Stomach (tissue), 9 donors: ENCODE results near the gene KLHL2. TPM values are rescaled to one million over a fixed set of nuclear protein-coding genes. Genes with fewer than 3 reads are reported as not detected.

ENCODE experiments used
- DNase-seq, 2 donors: peaks; one replicate each; pipeline versions ENCODE4 v3.0.0 to v3.0.0-alpha.2; 2013 to 2019
- H3K27ac ChIP-seq, 5 donors: fragments of 200-600 bp in 4 of 5; sonication (generic) in 4 of 5; one replicate each; pipeline ENCODE4 v1.5.1; 2013 to 2019; ENCODE audit warnings: mild to moderate bottlenecking in 1 of 5, moderate library complexity in 1 of 5
- H3K27me3 ChIP-seq, 3 donors: fragments of 200-600 bp; sonication (generic); one replicate each; pipeline ENCODE4 v1.5.1; 2017 to 2019; ENCODE audit warnings: mixed run types in 1 of 3
- H3K36me3 ChIP-seq, 4 donors: fragments of 200-600 bp; sonication (generic); 1 replicate in 3 of 4; 2 replicates in 1 of 4; pipeline ENCODE4 v1.5.1; 2016 to 2019
- H3K4me1 ChIP-seq, 4 donors: fragments of 200-600 bp; sonication (generic); one replicate each; pipeline ENCODE4 v1.5.1; 2016 to 2019
- H3K4me3 ChIP-seq, 4 donors: fragments of 200-600 bp; sonication (generic) in 3 of 4; one replicate each; pipeline ENCODE4 v1.5.1; 2016 to 2019; ENCODE audit warnings: mild to moderate bottlenecking in 1 of 4
- H3K9me3 ChIP-seq, 4 donors: fragments of 200-600 bp; sonication (generic); one replicate each; pipeline ENCODE4 v1.5.1; 2016 to 2019
- EP300 ChIP-seq: sonication (generic); formaldehyde crosslinking; IDR thresholded peaks from one replicate; pipeline ENCODE4 v1.6.1; 2017; ENCODE audit warnings: antibody characterized with exemption
- POLR2A ChIP-seq, 4 donors: fragments of 450-650 bp; IDR thresholded peaks; one replicate each; pipeline ENCODE4 v1.6.1; 2016; ENCODE audit warnings: antibody characterized with exemption in 4 of 4, control low read depth in 2 of 4, mild to moderate bottlenecking in 1 of 4, moderate library complexity in 1 of 4
- POLR2AphosphoS5 ChIP-seq, 3 donors: sonication (generic); formaldehyde crosslinking; IDR thresholded peaks; one replicate each; pipeline ENCODE4 v1.6.1; 2016; ENCODE audit warnings: antibody characterized with exemption in 3 of 3
- WGBS, 5 donors: extraction: QIAGEN DNeasy Blood & Tissue Kit in 3 of 5; methylation state at CpG; one replicate each; pipeline versions ENCODE4 v1.1.5 to v1.1.7; 2013 to 2018; 5-methylcytosine and 5-hydroxymethylcytosine counted together
- intact Hi-C: fragments of 100-400 bp; cut with DNase I; formaldehyde crosslinking; loops from one replicate; pipeline ENCODE4 v1.15.1; 2023; ENCODE audit warnings: low total_unique reads
- polyA plus RNA-seq, 3 donors: library from polyadenylated mRNA; stranded (reverse); fragments of 200-250 nt; gene quantifications; one replicate each; pipeline ENCODE4 v1.2.3, GENCODE V29; 2013
- total RNA-seq, 5 donors: library from RNA; depleted of rRNA; stranded (reverse); fragments of >200 nt; gene quantifications; one replicate each; pipeline versions ENCODE4 v1.1.0 to v1.2.3, GENCODE V29; 2014 to 2016
- TF ChIP-seq, protein P1 (sequence below), 7 experiments: fragments of 450-650 bp in 4 of 7; fragments of 200-600 bp in 3 of 7; sonication (generic) in 3 of 7; IDR thresholded peaks; one replicate each; pipeline ENCODE4 v1.5.1; 2016 to 2019; ENCODE audit warnings: antibody characterized with exemption in 7 of 7, control low read depth in 2 of 7, mild to moderate bottlenecking in 1 of 7
- donor health status: healthy with polysubstance abuse.
- donor health status: Bipolar disorder and iron deficiency.
- donor health status: healthy.

Gene KLHL2
- total and polyA plus RNA-seq, 8 donors = 11.1 to 34.3 (median 15.1) TPM

GRCh38 chr4:165293927-165294649 is 86.7 kb downstream of the KLHL2 start:
- Histone ChIP-seq H3K27me3 (no peaks in the 10 kb centered on the region), H3K4me3 (no peak overlapping the region), H3K27ac (no peak overlapping the region), H3K4me1 (peaks cover 0 to 19% (median 4%) of the 10 kb centered on the region in 4 donors), H3K9me3 (no peaks in the 10 kb centered on the region), H3K36me3 (peaks cover 8 to 22% (median 21%) of the 10 kb centered on the region in 4 donors)
- intact Hi-C loops = no loop called here
- DNase-seq = peak in 1 of 2 donors; percentile 13
- no peak for TF ChIP-seq POLR2AphosphoS5 (IDR thresholded peaks at IDR 0.05)
- no peak for TF ChIP-seq POLR2A (IDR thresholded peaks at IDR 0.05)
- TF ChIP-seq, protein P1, sequence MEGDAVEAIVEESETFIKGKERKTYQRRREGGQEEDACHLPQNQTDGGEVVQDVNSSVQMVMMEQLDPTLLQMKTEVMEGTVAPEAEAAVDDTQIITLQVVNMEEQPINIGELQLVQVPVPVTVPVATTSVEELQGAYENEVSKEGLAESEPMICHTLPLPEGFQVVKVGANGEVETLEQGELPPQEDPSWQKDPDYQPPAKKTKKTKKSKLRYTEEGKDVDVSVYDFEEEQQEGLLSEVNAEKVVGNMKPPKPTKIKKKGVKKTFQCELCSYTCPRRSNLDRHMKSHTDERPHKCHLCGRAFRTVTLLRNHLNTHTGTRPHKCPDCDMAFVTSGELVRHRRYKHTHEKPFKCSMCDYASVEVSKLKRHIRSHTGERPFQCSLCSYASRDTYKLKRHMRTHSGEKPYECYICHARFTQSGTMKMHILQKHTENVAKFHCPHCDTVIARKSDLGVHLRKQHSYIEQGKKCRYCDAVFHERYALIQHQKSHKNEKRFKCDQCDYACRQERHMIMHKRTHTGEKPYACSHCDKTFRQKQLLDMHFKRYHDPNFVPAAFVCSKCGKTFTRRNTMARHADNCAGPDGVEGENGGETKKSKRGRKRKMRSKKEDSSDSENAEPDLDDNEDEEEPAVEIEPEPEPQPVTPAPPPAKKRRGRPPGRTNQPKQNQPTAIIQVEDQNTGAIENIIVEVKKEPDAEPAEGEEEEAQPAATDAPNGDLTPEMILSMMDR (IDR thresholded peaks at IDR 0.05) = no peak
- TF ChIP-seq EP300 = no peak
- WGBS, 5 donors = 67 to 82% (median 72%) methylated on average over 2 of the region's 2 CpGs

DNA sequence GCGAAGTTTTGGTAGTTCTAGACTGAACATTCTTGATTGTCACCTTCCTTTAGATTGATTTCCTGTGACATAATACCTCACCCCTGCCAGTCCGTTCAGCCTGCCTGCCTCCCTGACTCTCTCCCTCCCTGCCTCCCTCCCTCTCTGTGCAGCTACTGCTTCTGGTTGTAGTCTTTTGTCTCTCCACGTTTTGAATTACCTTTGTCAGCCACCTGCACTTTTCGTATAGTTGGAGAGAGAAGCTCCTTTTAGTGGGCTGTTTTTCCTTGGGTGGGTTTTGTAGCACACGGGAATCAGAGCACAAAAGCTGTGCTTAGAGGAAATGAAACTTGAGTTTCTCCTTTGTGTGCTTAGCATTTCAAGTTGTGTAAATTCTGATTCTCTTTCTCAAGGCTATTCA is 87.5 kb downstream of the KLHL2 start:
- Histone ChIP-seq H3K4me1 (peaks cover 0 to 19% (median 4%) of the 10 kb centered on the region in 4 donors), H3K9me3 (no peaks in the 10 kb centered on the region), H3K4me3 (no peak overlapping the region), H3K27me3 (no peaks in the 10 kb centered on the region), H3K27ac (no peak overlapping the region), H3K36me3 (peaks cover 8 to 30% (median 27%) of the 10 kb centered on the region in 4 donors)
- TF ChIP-seq POLR2A (IDR thresholded peaks at IDR 0.05) (no peak), POLR2AphosphoS5 (IDR thresholded peaks at IDR 0.05) (no peak), EP300 (no peak)
- TF ChIP-seq, protein P1 (IDR thresholded peaks at IDR 0.05) = no peak
- peak in 1 of 2 donors; percentile 39 for DNase-seq
- intact Hi-C loops = no loop called here
- 50 to 62% (median 58%) methylated on average over 5 of the region's 5 CpGs for WGBS, 5 donors

DNA sequence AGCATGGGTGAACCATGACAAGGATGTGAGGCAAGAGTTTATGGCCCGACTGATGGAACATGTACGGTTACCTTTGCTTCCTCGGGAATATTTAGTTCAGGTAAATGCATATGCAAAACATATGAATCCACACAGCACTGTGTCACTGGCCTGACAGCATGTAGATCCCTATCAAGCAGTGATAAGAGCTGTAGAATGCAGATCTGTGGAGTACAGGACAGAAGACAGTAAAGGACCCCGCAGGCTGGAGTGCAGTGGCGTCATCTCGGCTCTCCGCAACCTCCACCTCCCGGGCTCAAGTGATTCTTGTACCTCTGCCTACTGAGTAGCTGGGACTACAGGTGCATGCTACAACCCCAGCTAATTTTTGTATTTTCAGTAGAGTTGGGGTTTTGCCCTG is 90.3 kb downstream of the KLHL2 start:
- DNase-seq = no peak
- WGBS, 5 donors = 92 to 98% (median 97%) methylated on average over 7 to 8 of the region's 8 CpGs
- H3K4me1 ChIP-seq = peaks cover 0 to 38% (median 12%) of the 10 kb centered on the region in 4 donors
- H3K4me3 ChIP-seq = no peak overlapping the region
- H3K27ac ChIP-seq = no peak overlapping the region
- intact Hi-C loops = no loop called here
- no peaks in the 10 kb centered on the region for H3K27me3 ChIP-seq
- peaks cover 8 to 33% (median 29%) of the 10 kb centered on the region in 4 donors for H3K36me3 ChIP-seq
- TF ChIP-seq POLR2AphosphoS5 (IDR thresholded peaks at IDR 0.05) (no peak), POLR2A (IDR thresholded peaks at IDR 0.05) (no peak), EP300 (no peak)
- TF ChIP-seq, protein P1 (IDR thresholded peaks at IDR 0.05) = no peak
- no peaks in the 10 kb centered on the region for H3K9me3 ChIP-seq

GRCh38 chr4:165299399-165300060 is 92.2 kb downstream of the KLHL2 start:
- H3K9me3 ChIP-seq = no peaks in the 10 kb centered on the region
- peaks cover 8 to 33% (median 29%) of the 10 kb centered on the region in 4 donors for H3K36me3 ChIP-seq
- intact Hi-C loops = no loop called here
- peak in 1 of 2 donors; percentile 9 for DNase-seq
- no peak overlapping the region for H3K27ac ChIP-seq
- H3K4me3 ChIP-seq = no peak overlapping the region
- no peaks in the 10 kb centered on the region for H3K27me3 ChIP-seq
- TF ChIP-seq POLR2AphosphoS5 (IDR thresholded peaks at IDR 0.05) (no peak), POLR2A (IDR thresholded peaks at IDR 0.05) (no peak), EP300 (no peak)
- TF ChIP-seq, protein P1 (IDR thresholded peaks at IDR 0.05) = no peak
- H3K4me1 ChIP-seq = peaks cover 0 to 30% (median 11%) of the 10 kb centered on the region in 4 donors
- WGBS, 5 donors = 89 to 95% (median 93%) methylated on average over 5 of the region's 5 CpGs
